HG02981 (cell line): Measurements from ENCODE around the gene NRXN3.

Experiments used
- ATAC-seq: cut with Tn5 transposase; IDR thresholded peaks from one replicate; pipeline ENCODE4 v1.9.1; 2021; ENCODE audit warnings: mild to moderate bottlenecking, moderate library complexity; ENCODE audit not compliant: unreplicated experiment

NRXN3 gene

DNA sequence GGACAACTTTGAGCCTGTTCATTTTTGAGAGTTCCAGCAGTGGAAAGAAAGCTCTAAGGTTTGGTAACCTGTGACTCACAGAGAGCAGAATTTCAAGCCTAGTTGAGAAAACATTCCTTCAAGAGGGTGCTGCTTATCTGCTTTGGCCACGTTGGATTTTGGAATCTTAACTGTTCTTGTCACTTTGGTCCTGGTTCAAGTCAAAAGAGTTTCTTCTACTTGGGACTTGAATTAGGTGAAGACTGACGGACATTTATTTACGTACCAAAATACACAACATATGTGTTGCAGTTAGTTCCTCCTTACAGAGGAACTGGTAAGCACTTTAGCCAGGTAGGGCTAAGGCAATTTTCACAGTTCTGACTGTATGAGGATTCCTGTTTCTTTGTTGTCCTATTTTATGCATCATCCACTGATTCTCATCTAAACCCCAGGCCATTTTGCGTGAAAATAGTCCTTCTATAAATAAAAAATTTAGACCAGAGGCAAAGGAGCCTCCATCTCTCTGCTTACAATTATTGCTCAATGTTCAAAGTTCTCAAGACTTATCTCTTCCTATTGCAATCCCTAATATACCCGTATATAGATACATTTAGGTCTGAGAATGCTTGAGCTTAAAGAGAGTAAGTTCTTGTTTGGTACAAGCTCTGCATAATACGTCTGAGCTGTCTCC lies 1460.3 kb downstream of the NRXN3 start:
- ATAC-seq = no peak

DNA sequence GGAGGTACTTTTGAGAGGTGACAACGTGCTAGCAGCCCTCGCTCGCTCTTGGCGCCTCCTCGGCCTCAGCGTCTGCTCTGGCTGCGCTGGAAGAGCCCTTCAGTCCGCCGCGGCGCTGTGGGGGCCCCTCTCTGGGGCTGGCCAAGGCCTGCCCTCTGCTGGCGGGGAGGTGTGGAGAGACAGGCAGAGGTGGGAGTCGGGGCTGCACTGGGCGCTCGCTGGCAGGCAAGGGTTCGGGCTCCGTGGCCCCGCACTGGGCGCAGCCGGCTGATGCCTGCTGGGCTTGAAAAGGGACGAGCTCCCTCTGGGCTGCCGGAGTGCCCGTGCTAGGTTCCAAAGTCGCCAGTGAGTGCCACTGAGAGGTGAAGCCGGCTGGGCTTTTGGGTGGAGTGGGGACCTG lies 1461.1 kb downstream of the NRXN3 start:
- ATAC-seq = no peak

DNA sequence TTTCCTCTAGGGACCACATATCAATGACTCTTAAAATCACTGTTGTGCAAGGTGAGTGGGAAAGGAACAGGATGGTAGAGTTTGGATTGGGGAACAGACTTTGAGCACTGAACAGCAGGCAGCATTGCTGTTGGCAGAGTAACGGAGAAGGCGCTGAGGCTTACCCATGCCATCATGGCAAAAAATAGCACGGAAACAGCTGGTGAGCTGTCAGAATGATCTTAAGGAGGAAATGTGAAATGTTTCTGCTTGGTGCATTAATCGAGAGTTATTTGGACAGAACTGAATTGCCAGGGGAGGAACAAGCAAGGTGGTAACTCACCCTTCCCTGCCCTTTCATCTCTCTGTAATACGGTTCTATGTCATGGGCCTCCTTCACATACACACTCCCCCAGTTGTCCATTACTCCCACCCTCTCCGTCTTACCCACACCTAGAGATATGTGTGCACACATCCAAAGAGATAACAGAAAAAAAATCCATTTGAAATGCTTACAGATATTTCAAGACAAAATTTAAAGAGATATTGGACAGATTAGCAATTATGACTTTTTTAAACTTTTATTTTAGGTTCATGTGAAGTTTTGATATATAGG lies 1468.6 kb downstream of the NRXN3 start:
- ATAC-seq = no peak

DNA sequence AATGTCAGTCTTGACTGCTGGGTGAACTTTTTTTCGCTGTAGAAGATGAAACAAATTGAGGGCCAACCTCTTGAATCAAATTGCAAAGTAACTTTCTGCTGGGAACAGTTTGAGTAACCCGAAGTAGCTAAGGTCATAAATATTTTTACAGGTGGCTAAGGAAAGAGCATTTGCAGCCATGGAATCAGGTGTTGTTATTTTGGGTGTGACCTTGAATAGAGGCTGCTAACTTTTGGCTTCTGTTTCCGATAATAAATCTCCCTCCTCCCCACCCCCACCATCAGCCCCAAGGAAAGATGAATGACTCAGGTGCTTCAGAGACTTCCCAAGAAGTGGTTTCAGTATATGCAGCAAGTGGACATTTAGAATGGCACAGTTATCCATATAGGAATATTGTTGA lies 1469.4 kb downstream of the NRXN3 start:
- no peak for ATAC-seq

DNA sequence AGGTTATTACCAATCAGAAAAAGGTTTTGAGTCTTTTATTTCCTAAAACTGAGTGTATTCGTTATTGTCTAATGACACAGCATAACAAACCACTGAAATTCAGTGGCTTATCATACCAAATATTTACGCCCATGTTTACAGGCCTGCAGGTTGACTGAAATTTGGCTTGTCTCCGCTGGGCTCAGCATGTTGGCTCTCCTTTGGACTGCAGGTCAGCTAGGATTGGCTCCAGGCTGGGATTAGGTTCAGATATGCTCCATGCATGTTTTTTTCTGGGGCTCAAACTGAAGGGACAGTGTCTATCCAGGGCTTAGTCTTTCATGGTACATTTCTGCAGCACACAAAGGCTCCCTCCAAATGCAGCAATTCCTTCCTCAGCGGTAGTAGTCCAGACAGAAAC lies 1471.2 kb downstream of the NRXN3 start:
- ATAC-seq = no peak

DNA sequence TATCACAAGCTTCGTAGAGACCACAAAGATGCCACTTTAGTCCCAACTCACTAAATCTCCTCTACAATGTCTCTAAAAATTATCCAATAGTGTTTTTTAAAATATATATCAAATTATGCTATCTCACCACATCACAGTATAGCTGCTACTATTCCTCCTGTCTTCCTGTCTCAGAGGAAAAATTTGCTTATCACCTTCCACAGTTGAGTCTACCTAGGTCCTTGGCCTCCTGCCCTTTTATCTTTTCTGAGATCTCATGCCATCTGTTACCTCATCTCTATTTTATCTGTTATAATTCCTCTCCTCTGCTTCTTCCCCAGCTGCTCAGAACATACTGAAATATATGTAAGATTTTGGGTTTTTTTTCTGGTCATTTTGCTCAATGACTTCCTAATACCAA lies 1473.0 kb downstream of the NRXN3 start:
- no peak for ATAC-seq

DNA sequence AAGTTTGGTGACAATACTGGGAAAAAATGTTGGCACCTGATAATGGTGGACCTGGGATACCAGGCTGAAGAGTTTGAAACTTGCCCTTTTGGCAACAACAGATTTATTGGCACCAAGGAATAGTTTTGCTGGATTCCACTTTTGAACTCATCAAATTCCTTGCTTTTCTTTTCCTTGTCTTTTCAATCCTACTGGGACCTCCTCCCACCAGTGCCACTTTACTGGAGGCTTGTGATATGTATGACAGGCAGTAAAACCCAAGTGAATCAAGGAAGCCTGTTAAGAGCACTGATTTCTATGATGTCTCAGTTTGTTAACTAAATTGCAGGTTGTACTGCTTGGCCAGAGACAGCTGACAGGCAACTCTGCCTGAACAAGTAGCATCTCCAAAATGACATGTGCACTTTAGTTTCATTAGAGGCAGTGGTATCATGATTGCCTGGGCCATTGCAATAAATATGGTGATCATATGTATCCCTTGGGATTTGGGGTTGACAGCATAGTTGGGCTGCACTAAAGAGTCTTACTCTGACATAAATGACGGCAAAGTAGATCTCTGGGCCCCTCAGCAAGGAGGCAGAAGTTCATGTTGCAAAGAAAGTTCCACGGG lies 1475.7 kb downstream of the NRXN3 start:
- no peak for ATAC-seq

DNA sequence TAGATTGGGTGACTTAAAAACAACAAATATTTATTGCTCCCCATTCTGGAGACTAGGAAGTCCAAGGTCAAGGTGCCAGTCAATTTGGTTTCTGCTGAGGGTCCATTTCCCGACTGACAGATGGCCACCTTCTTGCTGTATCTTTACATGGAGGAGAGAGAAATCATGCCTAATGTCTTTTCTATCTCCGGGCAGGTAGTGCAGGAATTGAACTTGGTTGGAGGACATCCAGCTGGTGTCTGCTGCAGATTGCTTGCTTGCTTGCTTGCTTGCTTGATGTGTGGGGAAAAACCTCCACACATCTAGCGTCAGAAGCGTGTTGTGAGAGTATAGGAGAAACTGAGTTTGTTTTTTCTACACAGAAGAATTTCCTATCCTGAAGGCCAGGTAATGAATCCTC lies 1479.7 kb downstream of the NRXN3 start:
- no peak for ATAC-seq

DNA sequence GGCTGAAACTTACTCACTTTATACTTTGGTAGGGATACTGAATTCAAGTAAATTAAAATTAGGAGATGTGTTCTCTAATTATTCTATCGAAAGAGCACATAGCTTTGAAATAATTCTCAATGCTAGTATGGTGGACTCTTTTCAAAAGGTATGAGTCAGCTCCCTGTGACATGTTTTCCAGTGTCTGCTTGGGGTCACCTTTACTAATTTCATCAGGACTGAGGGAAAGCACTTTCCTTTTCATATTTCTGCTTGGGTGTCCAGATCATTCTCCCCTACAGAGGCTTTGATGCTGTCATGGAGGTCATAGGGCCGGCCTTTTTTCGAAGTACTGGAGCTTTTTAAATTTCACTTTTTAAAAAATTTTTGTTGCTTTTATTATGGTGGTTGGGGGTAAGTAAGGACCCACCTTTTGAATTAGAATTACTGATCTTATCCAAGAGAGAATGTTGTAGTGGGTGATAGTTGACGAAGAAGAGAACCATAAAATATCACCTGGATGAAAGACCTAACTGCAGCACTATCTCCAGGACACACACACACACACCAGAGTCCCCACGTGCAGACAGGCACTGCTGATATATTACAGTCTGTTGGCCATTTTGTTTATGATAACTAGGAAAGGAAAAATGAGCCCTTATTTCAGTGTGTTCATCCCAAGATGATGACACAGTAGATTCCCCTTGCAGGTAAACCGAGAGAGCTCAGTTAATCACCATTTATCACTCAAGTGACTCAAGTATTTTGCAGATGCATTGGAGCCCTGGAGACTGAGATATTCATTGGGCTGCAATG lies 1482.5 kb downstream of the NRXN3 start:
- no peak for ATAC-seq

DNA sequence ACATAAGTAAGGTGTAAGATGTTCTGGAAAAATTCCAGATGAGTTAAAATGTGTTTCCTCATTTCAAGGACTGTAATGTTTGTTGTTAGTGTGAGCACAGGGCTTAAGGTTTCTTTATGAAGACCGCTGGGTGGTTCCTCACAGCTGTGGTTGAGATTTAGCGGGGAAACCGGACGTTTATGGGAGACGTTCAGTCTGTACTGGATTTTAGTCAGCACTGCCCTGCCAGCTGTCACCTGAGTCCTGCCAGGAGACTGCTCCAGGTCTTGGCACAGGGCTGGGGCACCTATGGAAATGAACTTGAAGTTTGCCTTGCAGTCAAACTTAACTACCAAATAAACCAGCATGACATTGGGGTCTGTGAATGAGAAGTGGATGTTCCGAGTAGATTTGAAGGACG lies 1485.9 kb downstream of the NRXN3 start:
- no peak for ATAC-seq

DNA sequence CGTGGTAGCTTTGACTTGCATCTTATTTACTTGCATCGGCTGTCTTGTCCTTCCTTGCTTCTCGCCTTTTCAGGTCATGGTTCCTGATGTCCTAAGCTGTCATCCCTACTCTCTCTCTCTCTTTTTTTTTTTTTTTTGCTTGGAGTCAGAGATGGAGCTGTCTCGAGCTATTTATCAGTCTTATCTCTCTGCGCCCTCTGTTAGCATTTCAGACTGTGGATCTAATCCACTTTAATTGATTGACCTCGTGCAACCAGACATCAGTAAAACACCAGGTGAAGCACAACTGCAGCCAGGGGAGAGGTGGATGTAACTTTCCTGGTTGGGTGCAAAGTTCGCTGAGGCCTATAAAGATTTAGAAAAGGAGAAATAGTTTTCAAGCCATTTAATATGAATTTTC lies 1486.3 kb downstream of the NRXN3 start:
- ATAC-seq = no peak

DNA sequence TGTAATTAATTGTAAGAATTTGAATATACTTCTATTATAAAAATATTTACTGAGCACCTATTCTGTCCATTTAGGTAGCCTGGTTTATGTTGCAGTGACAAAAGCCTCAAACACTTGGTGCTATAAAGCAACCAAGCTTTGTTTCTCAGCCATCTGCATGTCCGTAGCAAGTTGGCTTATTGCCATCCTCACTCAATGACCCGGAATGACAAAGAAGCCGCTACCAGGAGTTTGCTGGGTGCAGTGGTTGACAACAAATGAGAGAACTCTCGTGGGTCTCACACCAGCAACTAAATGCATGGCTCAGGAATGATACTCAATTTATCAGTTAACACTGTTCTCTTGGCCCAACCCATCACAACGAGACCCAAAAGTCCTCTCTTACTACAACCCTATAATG lies 1488.0 kb downstream of the NRXN3 start:
- ATAC-seq = no peak

DNA sequence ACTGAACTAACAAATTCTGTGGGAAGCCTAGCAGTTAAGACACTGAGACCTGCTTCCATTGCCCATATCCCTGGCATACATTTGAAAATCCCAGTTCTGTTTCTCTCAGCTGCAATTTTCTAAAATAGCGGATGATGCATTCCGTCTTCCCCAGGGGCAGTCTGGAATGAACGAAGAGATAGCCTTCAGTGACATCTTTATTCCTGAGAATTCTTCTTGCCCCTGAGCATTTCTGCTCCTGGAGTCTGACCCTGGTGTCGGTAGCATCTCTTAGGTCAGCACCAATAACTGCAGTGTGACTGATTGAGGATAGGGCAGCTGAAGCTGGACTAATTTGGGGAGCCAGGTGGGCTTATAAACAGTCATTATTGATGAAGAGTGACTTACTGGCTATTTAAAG lies 1488.6 kb downstream of the NRXN3 start:
- no peak for ATAC-seq

DNA sequence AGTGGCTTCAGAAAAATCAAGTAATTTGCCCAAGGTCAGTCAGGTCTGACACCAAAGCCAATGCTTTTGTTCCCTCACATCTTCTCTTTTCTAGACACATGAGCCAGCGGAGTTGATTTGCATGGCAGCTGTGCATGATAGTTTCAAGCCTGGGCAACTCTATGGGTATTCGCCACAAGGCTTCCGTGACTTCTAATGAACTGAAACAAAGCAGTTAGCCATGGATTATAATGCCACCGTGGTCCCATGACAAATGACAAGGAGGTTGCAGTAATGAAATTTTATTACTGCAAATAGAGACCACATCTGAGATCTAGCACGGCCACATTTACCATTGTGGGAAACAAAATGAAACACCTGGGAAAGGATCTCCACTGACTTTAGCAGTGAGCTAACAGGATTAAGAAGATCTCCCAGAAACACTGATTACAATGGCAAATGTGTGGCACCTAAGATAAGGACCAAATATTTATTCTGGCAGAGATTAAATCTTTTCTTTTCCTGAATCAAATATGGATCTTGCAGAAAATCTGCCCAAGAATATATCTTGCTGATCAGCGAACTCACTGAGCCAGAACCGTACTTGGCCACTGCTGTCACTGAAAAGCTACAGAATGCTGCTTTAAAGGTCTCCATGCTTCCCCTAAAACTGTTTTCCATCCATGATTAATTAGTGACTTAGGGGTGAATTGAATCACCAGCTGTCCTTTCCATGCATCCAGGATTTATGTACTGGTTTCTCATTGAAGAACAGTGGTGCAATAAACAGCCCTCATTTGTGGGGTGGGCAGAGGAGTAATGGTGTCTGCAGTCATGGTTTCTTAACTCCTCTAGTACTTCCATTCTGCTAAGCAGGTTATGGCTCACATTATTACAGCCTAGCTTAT lies 1490.1 kb downstream of the NRXN3 start:
- no peak for ATAC-seq

DNA sequence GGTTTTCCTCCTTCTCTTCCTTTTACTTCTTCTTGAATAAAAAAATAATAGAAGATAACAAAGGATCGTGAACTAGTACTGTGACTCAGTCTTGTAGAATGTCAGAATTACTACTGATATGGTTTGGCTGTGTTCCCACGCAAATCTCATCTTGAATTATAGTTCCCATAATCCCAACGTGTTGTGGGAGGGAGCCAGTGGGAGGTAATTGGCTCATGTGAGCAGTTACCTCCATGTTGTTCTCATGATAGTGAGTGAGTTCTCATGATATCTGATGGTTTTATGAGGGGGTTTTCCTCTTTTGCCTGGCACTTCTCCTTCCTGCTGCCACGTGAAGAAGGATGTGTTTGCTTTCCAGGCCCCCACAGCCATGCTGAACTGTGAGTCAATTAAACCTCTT lies 1491.6 kb downstream of the NRXN3 start:
- no peak for ATAC-seq

DNA sequence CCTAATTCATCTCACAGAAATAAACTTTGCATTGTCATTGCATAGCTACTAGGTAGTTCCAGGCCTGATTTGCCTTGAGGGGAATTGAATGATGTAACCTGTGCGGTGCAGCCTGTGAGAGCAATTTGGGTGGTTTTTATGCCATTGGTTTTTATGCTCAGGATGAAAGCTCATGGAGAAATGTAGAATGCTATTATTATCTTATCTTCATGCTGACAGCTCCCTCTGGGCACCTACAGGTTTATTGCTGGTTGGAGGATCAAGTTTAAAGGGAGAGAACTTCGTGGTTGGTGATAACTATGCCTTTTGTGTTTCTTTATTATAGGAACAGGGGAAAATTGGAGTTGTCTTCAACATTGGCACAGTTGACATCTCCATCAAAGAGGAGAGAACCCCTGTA lies 1493.3 kb downstream of the NRXN3 start:
- ATAC-seq = no peak

DNA sequence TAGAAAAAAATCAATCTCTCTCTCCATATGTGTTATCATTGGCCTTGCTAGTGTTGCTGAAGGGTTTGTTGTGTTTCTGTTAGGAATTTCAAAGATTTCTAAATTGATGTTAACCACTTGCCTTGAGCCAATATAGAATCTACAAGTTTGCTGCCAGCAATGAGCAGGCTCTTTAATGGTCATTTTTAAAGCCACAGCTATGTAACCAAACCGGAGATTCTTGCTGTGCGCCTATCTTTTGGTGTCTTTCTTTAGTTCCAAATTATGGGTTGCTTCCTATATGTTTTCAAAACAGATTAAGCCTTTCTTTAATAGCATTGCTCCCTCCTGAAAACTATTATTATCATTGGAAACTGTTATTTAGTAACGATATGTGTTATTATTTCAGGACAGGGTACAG lies 1495.4 kb downstream of the NRXN3 start:
- ATAC-seq = no peak

DNA sequence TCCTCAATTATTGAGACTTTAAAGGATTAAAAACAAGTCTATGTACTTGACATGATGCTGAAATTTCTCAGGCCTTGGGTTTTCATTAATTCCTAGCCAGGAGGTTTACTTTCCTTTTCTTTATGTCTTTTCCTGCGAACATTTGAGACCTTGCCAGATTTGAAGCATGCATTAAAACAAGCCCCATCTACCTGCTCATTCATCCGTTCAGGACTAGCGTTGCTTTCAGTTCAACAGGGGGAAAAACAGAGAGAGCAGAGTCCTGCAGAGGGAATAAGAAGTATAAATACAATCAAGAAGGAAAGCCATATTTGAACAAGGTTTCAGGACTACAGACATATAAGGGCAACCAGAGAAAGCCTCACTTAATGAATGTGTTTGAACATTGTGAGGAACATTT lies 1498.8 kb downstream of the NRXN3 start:
- no peak for ATAC-seq

DNA sequence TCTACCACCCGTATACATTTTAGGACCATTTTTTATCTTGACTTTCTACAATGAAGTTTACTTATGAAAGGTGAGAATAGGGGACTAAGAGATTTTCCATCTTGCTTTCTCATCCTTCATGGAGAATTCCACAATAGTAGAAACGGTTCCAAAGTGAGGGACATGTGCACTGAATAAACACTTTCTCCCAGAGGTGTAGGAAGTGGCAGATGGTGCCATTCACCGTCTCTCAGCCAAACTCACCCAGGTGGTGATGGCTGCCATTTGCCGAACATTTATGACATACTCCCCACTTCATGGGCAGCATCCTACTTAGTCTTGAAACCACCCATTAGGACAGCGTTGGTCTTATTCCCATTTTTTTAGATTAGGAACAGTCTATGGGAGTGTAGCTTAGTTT lies 1500.6 kb downstream of the NRXN3 start:
- no peak for ATAC-seq

DNA sequence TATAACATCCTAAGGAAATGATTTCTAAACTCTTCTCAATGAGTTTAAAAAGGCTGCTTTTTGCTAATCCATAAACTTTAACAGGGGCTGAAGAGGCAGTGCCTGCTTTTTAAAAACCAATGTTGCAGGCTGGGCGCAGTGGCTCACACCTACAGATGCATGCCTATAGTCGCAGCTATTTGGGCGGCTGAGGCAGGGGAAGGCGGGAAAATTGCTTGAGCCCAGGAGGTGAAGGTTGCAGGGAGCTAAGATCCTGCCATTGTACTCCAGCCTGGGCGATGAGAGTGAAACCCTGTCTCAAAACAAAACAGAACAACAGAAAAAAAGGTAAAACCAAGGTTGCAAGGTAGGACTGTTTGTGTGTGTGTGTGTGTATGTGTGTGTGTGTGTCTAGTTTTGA lies 1509.9 kb downstream of the NRXN3 start:
- no peak for ATAC-seq

DNA sequence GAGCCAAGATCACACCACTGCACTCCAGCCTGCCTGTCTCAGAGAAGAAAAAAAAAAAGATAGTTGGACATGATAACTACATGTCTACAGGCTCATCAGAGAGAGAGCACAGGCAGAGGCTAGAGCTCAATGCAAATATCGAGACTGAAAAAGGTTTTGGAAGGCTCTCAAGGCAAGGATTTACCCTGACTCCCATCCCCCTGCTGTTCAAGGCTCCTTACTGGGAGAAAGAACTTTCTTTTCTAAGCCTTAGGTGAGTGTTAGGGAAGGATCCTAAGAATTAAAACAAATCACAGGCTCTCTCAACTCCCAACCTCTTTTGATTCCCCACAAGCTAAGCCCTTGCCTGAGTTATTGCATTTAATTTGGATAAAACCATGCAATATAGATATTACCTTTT lies 1516.0 kb downstream of the NRXN3 start:
- no peak for ATAC-seq
